Peyer's patch (tissue), 4 donors: ENCODE measurements around the gene ECPAS.

Experiments used
- CTCF ChIP-seq, 6 experiments: fragments of 450-650 bp in 4 of 6; fragments of 200-600 bp in 2 of 6; sonication (generic) in 1 of 6; IDR thresholded peaks; one replicate each; pipeline ENCODE4 v1.5.1; 2017 to 2019; ENCODE audit warnings: antibody characterized with exemption in 6 of 6, mild to moderate bottlenecking in 3 of 6, moderate library complexity in 1 of 6
- POLR2A ChIP-seq, 2 donors: fragments of 450-650 bp; IDR thresholded peaks; one replicate each; pipeline ENCODE4 v1.5.1; 2017; ENCODE audit warnings: antibody characterized with exemption in 2 of 2, mild to moderate bottlenecking in 2 of 2, moderate library complexity in 2 of 2

- TF ChIP-seq CTCF (IDR thresholded peaks at IDR 0.05) (no peak), POLR2A (IDR thresholded peaks at IDR 0.05) (no peak)
Observed at GRCh38 chr9:111431684-111432083, 52.5 kb downstream of the ECPAS start.
